Glutamatergic neuron (in vitro differentiated cells): Measurements from ENCODE around the gene PLSCR3. TPM values are rescaled to one million over a fixed set of nuclear protein-coding genes. Genes with fewer than 3 reads are reported as not detected.

Experiments used
- DNase-seq: peaks from one replicate; pipeline ENCODE4 v3.0.0; 2022
- H3K27ac Mint-ChIP-seq: one replicate; pipeline ENCODE4 v1.8.0; 2020; ENCODE audit warnings: mild to moderate bottlenecking, mixed read lengths, inconsistent platforms; ENCODE audit not compliant: unreplicated experiment
- H3K27me3 Mint-ChIP-seq: one replicate; pipeline ENCODE4 v1.8.0; 2020; ENCODE audit warnings: mild to moderate bottlenecking, moderate library complexity, mixed read lengths, inconsistent platforms; ENCODE audit not compliant: unreplicated experiment
- H3K36me3 Mint-ChIP-seq: one replicate; pipeline ENCODE4 v1.8.0; 2020; ENCODE audit warnings: mild to moderate bottlenecking, mixed read lengths, inconsistent platforms; ENCODE audit not compliant: unreplicated experiment
- H3K4me1 Mint-ChIP-seq: one replicate; pipeline ENCODE4 v1.8.0; 2020; ENCODE audit warnings: mild to moderate bottlenecking, low read depth, mixed read lengths, inconsistent platforms; ENCODE audit not compliant: unreplicated experiment
- H3K4me3 Mint-ChIP-seq: one replicate; pipeline ENCODE4 v1.8.0; 2020; ENCODE audit warnings: mild to moderate bottlenecking, mixed read lengths, inconsistent platforms; ENCODE audit not compliant: unreplicated experiment
- H3K9me3 Mint-ChIP-seq: one replicate; pipeline ENCODE4 v1.8.0; 2020; ENCODE audit warnings: mild to moderate bottlenecking, moderate library complexity, mixed read lengths, inconsistent platforms; ENCODE audit not compliant: unreplicated experiment
- total RNA-seq: library from RNA; stranded (reverse); fragmentation: NEBNext Ultra II Directional; extraction: Animal tissue kit (Norgen Biotek cat#: 25700); gene quantifications from one replicate; pipeline ENCODE4 v1.2.1, GENCODE V29; 2021; ENCODE audit not compliant: unreplicated experiment
- TF ChIP-seq, protein P1 (sequence below): fragments of 200-600 bp; sonication (generic); IDR thresholded peaks from one replicate; pipeline ENCODE4 v1.5.0; 2021; ENCODE audit not compliant: partially characterized antibody, unreplicated experiment

The PLSCR3 gene
- total RNA-seq, 1 donor from 2014 or later: 78.1 TPM

DNA sequence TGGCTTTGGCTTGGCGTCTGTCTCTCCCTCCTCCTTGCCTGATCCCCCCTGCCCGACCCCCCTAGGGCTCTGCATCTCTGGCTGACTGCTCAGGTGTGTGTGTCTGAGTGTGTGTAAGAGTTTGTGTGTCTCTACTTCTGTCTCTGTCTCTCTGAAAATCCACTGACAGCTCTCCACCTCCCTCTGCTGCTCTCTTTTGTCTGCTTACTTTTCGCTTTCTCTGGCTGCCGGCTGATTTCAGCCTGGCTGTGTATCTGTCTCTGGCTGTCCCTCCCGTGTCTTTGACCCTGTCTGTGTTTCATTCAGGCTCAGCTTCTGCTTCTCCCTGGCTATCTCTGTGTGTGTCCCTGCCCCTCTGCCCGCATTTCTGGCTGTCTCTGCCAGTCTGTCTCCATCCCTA is 22.0 kb upstream of the PLSCR3 start:
- DNase-seq: no peak
- Mint-ChIP-seq H3K9me3 (peaks cover 15% of the 10 kb centered on the region), H3K27me3 (peaks cover 15% of the 10 kb centered on the region), H3K27ac (peak overlapping the region; percentile 25), H3K4me3 (peak overlapping the region; percentile 64), H3K36me3 (peaks cover 7% of the 10 kb centered on the region), H3K4me1 (peaks cover 17% of the 10 kb centered on the region)
- TF ChIP-seq, protein P1, sequence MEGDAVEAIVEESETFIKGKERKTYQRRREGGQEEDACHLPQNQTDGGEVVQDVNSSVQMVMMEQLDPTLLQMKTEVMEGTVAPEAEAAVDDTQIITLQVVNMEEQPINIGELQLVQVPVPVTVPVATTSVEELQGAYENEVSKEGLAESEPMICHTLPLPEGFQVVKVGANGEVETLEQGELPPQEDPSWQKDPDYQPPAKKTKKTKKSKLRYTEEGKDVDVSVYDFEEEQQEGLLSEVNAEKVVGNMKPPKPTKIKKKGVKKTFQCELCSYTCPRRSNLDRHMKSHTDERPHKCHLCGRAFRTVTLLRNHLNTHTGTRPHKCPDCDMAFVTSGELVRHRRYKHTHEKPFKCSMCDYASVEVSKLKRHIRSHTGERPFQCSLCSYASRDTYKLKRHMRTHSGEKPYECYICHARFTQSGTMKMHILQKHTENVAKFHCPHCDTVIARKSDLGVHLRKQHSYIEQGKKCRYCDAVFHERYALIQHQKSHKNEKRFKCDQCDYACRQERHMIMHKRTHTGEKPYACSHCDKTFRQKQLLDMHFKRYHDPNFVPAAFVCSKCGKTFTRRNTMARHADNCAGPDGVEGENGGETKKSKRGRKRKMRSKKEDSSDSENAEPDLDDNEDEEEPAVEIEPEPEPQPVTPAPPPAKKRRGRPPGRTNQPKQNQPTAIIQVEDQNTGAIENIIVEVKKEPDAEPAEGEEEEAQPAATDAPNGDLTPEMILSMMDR: no peak

DNA sequence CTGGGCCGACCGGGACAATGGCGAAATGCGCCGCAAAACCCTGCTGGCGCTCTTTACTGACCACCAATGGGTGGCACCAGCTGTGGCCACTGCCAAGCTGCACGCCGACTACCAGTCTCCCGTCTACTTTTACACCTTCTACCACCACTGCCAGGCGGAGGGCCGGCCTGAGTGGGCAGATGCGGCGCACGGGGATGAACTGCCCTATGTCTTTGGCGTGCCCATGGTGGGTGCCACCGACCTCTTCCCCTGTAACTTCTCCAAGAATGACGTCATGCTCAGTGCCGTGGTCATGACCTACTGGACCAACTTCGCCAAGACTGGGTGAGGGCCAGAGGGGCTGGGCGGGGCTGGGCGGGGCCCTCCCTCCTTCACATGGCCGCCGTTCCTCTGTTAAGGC is 21.5 kb upstream of the PLSCR3 start:
- H3K27me3 Mint-ChIP-seq: peaks cover 15% of the 10 kb centered on the region
- TF ChIP-seq, protein P1: no peak
- H3K4me1 Mint-ChIP-seq: peaks cover 14% of the 10 kb centered on the region
- H3K36me3 Mint-ChIP-seq: peaks cover 7% of the 10 kb centered on the region
- H3K27ac Mint-ChIP-seq: no peak overlapping the region
- H3K9me3 Mint-ChIP-seq: peaks cover 15% of the 10 kb centered on the region
- no peak overlapping the region for H3K4me3 Mint-ChIP-seq
- no peak for DNase-seq

DNA sequence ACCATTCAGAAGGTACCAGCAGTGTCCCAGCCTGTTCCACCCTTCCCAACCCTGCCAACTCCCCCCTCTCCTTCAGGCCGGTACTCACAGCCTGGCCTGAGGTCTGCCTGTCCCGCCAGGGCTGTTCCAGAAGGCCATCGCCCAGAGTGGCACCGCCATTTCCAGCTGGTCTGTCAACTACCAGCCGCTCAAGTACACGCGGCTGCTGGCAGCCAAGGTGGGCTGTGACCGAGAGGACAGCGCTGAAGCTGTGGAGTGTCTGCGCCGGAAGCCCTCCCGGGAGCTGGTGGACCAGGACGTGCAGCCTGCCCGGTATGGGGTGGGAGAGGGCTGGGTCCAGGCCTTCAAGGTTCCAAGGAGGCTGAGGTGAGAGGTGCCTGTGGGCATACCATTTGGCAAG is 20.5 kb upstream of the PLSCR3 start:
- Mint-ChIP-seq H3K4me1 (peaks cover 10% of the 10 kb centered on the region), H3K9me3 (peaks cover 15% of the 10 kb centered on the region), H3K27ac (no peak overlapping the region), H3K27me3 (peaks cover 17% of the 10 kb centered on the region), H3K36me3 (peaks cover 12% of the 10 kb centered on the region), H3K4me3 (no peak overlapping the region)
- TF ChIP-seq, protein P1: no peak
- DNase-seq: no peak

DNA sequence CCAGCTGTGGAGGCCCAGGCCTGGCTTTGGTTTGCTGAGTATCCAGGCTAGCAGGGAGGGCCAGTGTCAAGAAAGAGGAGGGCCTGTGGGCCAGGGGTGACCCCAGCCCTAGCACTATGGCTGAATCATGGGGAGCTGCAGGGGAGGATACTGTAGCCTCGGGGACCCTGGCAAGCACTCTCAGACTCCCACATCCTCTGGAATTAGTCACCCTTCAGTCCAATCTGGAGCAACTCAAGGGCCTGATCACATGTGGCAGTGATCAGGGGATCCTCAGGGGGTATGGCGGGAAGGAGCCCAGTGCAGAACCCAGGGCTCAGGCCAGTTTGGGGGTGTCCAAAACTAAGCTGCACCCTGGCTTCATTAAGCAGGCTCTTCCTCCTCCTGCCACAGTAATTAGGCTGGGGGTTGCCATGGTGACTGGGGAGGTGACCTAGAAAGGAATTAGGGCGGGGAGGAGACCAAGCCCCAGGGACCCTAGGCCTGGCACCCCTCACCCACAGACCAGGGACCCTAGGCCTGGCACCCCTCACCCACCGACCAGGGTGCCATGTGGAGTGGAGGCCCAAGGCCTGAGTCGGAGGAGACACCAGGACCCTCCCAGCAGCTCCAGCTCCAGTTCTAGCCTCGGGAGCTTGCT is 19.1 kb upstream of the PLSCR3 start:
- H3K36me3 Mint-ChIP-seq: peaks cover 22% of the 10 kb centered on the region
- H3K27ac Mint-ChIP-seq: no peak overlapping the region
- TF ChIP-seq, protein P1: no peak
- H3K4me1 Mint-ChIP-seq: peaks cover 6% of the 10 kb centered on the region
- DNase-seq: no peak
- peak overlapping the region; percentile 0 for H3K4me3 Mint-ChIP-seq
- H3K27me3 Mint-ChIP-seq: peaks cover 19% of the 10 kb centered on the region
- peaks cover 15% of the 10 kb centered on the region for H3K9me3 Mint-ChIP-seq

DNA sequence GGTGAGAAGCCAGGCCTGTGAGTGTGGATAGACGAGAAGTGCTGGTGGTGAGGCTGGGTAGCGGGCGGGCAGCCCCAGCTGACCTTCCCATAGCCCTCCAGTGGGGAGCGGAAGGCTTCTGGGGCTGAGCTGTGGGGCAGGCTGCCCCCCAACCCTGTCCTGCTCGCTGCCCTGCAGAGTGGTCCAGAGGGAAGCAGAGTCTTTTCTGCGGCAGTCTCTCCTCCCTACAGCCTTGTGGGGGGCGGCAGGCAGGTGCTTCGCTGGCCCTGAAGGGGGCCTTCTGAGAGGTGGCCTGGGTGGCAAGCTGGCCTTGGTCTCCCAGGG is 17.1 kb upstream of the PLSCR3 start:
- Mint-ChIP-seq H3K4me3 (no peak overlapping the region), H3K27me3 (peaks cover 14% of the 10 kb centered on the region), H3K9me3 (peaks cover 10% of the 10 kb centered on the region), H3K27ac (no peak overlapping the region), H3K36me3 (peaks cover 18% of the 10 kb centered on the region), H3K4me1 (peaks cover 13% of the 10 kb centered on the region)
- TF ChIP-seq, protein P1: no peak
- DNase-seq: no peak
